K562 (cell line): ENCODE measurements around the gene HDAC9. TPM values are rescaled to one million over a fixed set of nuclear protein-coding genes. Genes with fewer than 3 reads are reported as not detected.

Experiments used
- ATAC-seq: fragments of 200-7000 bp; cut with Tn5 transposase; 3 replicates; pipeline ENCODE4 v1.9.1; 2020; ENCODE audit warnings: moderate library complexity
- BruUV-seq: library from RNA; stranded (reverse); fragments of 400-500 nt; replicated peaks from 2 replicates; lab custom pipeline; 2021; lab: Mats Ljungman, UMichigan
- CTCF ChIA-PET: fragments of 300-600 bp; formaldehyde crosslinking; extraction: SDS; loops from one replicate; lab custom pipeline; 2021; ENCODE audit warnings: low intra/inter-chr PET ratio; lab: Yijun Ruan, JAX
- POLR2A ChIA-PET: fragments of 300-600, 350-650 bp; sonication (Branson Sonifier 250); formaldehyde crosslinking; extraction: SDS; loops from one replicate; lab custom pipeline; 2021; ENCODE audit warnings: antibody characterized with exemption, inconsistent platforms; lab: Yijun Ruan, JAX
- DNase-seq, 4 experiments: peaks; one replicate each; pipeline versions ENCODE4 v3.0.0 to v3.0.0-alpha.2; 2011 to 2018; ENCODE audit warnings: low spot score in 3 of 4, mixed read lengths in 3 of 4; ENCODE audit errors: extremely low read depth in 1 of 4
- FAIRE-seq: peaks from 2 replicates; lab custom pipeline; 2011; peaks lifted over from hg19 to GRCh38; lab: Jason Lieb, UNC
- H2AFZ ChIP-seq: 2 replicates; pipeline ENCODE4 v1.6.0; 2011; ENCODE audit warnings: low read depth, low read length, control low read depth, inconsistent platforms
- H3K27ac ChIP-seq: fragments of 200-600 bp; 3 replicates; pipeline ENCODE4 v1.8.0; 2011; ENCODE audit warnings: low read depth, mild to moderate bottlenecking, control low read depth, inconsistent platforms, low read length, moderate library complexity, mixed read lengths; ENCODE audit errors: extremely low read depth
- H3K27me3 ChIP-seq, 2 experiments: fragments of 300-600 bp in 1 of 2; 2 replicates in 1 of 2; 3 replicates in 1 of 2; pipeline versions ENCODE4 v1.6.0 to v1.8.0; 2011; ENCODE audit warnings: inconsistent platforms in 2 of 2, low read length in 2 of 2, mild to moderate bottlenecking in 1 of 2, mixed read lengths in 1 of 2, moderate library complexity in 1 of 2; ENCODE audit not compliant: control insufficient read depth in 2 of 2, insufficient read depth in 2 of 2
- H3K36me3 ChIP-seq: fragments of 300-600 bp; 3 replicates; pipeline ENCODE4 v1.8.0; 2011; ENCODE audit warnings: mild to moderate bottlenecking, low read length, inconsistent platforms; ENCODE audit not compliant: control insufficient read depth, insufficient read depth
- H3K4me1 ChIP-seq, 2 experiments: fragments of 200-600 bp in 1 of 2; replicated peaks in 1 of 2; 2 replicates in 1 of 2; 3 replicates in 1 of 2; pipeline versions ENCODE4 v1.5.1 to v1.8.0; 2011; ENCODE audit warnings: inconsistent platforms in 2 of 2, low read length in 2 of 2, mild to moderate bottlenecking in 1 of 2, mixed read lengths in 1 of 2, moderate library complexity in 1 of 2; ENCODE audit not compliant: control insufficient read depth in 2 of 2, insufficient read depth in 2 of 2
- H3K4me2 ChIP-seq: 2 replicates; pipeline ENCODE4 v1.6.1; 2011; ENCODE audit warnings: low read length, control low read depth, inconsistent platforms, mixed read lengths; ENCODE audit not compliant: insufficient read depth
- H3K4me3 ChIP-seq: fragments of 200-600 bp; sonication (generic), shearing (Covaris generic); 2 replicates; pipeline ENCODE4 v1.5.1; 2016; ENCODE audit warnings: control low read depth, inconsistent platforms
- H3K79me2 ChIP-seq: fragments of 200-600 bp; 3 replicates; pipeline ENCODE4 v1.8.0; 2011; ENCODE audit warnings: low read length, inconsistent platforms; ENCODE audit not compliant: control insufficient read depth, insufficient read depth
- H3K9ac ChIP-seq, 2 experiments: 2 replicates each; pipeline versions ENCODE4 v1.6.0 to v1.6.1; 2011; ENCODE audit warnings: low read depth in 2 of 2, low read length in 2 of 2, control low read depth in 1 of 2, inconsistent platforms in 1 of 2, mild to moderate bottlenecking in 1 of 2, mixed read lengths in 1 of 2; ENCODE audit not compliant: insufficient read depth in 1 of 2
- H3K9me1 ChIP-seq: one replicate; pipeline ENCODE4 v1.6.0; 2011; ENCODE audit warnings: inconsistent platforms, mild to moderate bottlenecking, low read length, moderate library complexity; ENCODE audit not compliant: control insufficient read depth, insufficient read depth
- H3K9me3 ChIP-seq: replicated peaks from 2 replicates; pipeline ENCODE4 v1.5.1; 2011; ENCODE audit warnings: low read depth, low read length, inconsistent platforms; ENCODE audit not compliant: control insufficient read depth, insufficient read depth
- H4K20me1 ChIP-seq: replicated peaks from 2 replicates; pipeline ENCODE4 v1.6.1; 2011; ENCODE audit warnings: low read length, inconsistent platforms, mixed read lengths; ENCODE audit not compliant: control insufficient read depth, insufficient read depth
- CBX5 ChIP-seq: IDR thresholded peaks from 2 replicates; pipeline ENCODE4 v1.6.1; 2014; ENCODE audit warnings: low read depth, borderline replicate concordance
- ESRRB ChIP-seq: fragments of 250-450 bp; sonication (Bioruptor Pico); IDR thresholded peaks from 2 replicates; pipeline ENCODE4 v1.5.0; 2020; ENCODE audit warnings: mild to moderate bottlenecking, moderate library complexity, borderline replicate concordance
- FOXK1 ChIP-seq: sonication (generic); formaldehyde crosslinking; IDR thresholded peaks from 2 replicates; pipeline ENCODE4 v1.8.0; 2022; ENCODE audit warnings: missing genetic modification reagents, mild to moderate bottlenecking, borderline replicate concordance
- FOXP1 ChIP-seq: sonication (generic); formaldehyde crosslinking; IDR thresholded peaks from 2 replicates; pipeline ENCODE4 v1.8.0; 2022; ENCODE audit warnings: mild to moderate bottlenecking, missing genetic modification reagents
- NFXL1 ChIP-seq: fragments of 450-650 bp; formaldehyde crosslinking; IDR thresholded peaks from 2 replicates; pipeline ENCODE4 v1.4.0; 2021; ENCODE audit warnings: mild to moderate bottlenecking
- RCOR1 ChIP-seq, 2 experiments: IDR thresholded peaks; 2 replicates each; pipeline ENCODE4 v1.6.1; 2012; ENCODE audit warnings: low read depth in 2 of 2, low read length in 2 of 2, borderline replicate concordance in 1 of 2, improper control_type of control experiment in 1 of 2
- SLC30A9 ChIP-seq: fragments of 250-450 bp; sonication (Bioruptor Pico); IDR thresholded peaks from 2 replicates; pipeline ENCODE4 v1.8.0; 2022; ENCODE audit warnings: mild to moderate bottlenecking, moderate library complexity
- ZNF384 ChIP-seq: IDR thresholded peaks from 2 replicates; pipeline ENCODE4 v1.6.1; 2012; ENCODE audit warnings: low read depth, low read length, improper control_type of control experiment
- ZNF766 ChIP-seq: fragments of 200-800 bp; sonication (Bioruptor generic); conservative IDR thresholded peaks from 2 replicates; pipeline ENCODE4 v1.6.1; 2016; ENCODE audit warnings: missing genetic modification characterization, missing compliant biosample characterization
- WGBS: fragments of 100-300 bp; shearing (Covaris generic); methylation state at CpG from one replicate; pipeline ENCODE4 v1.1.6; 2016; ENCODE audit warnings: low coverage, mixed read lengths; ENCODE audit not compliant: insufficient coverage; ENCODE audit errors: missing lambda C conversion rate; 5-methylcytosine and 5-hydroxymethylcytosine counted together
- in situ Hi-C: fragments of 300-500 bp; cut with MboI; formaldehyde crosslinking; loops from 4 replicates; pipeline ENCODE4 v1.15.0; 2018; ENCODE audit warnings: inconsistent platforms, mixed read lengths
- intact Hi-C: fragments of 100-400 bp; cut with micrococcal nuclease; formaldehyde crosslinking; loops from 2 replicates; pipeline ENCODE4 v1.14.2; 2022
- polyA plus RNA-seq, 8 experiments: library from polyadenylated mRNA; depleted of rRNA in 4 of 8; stranded (reverse) in 5 of 8; unstranded in 3 of 8; fragments of >200 nt; fragmentation: Nextera tagmentation in 2 of 8; fragmentation: Illumina TruSeq in 1 of 8; extraction: Ambion mirVana in 2 of 8; extraction: Trizol in 1 of 8; gene quantifications; 2 replicates each; pipeline versions ENCODE4 v1.2.1 to v1.2.3, GENCODE V29; 2011 to 2014; ENCODE audit warnings: inconsistent platforms in 1 of 8, missing spikeins in 1 of 8
- total RNA-seq, 7 experiments: library from RNA; depleted of rRNA in 6 of 7; stranded (reverse); fragments of >200 nt in 6 of 7; fragmentation: Illumina TruSeq in 2 of 7; extraction: Trizol in 2 of 7; gene quantifications; 2 replicates each; pipeline versions ENCODE4 v1.2.1 to v1.2.3, GENCODE V29; 2011 to 2021; ENCODE audit warnings: low replicate concordance in 1 of 7
- TF ChIP-seq, protein P1 (sequence below): fragments of 250-450 bp; sonication (Bioruptor Pico); IDR thresholded peaks from 2 replicates; pipeline ENCODE4 v1.4.0; 2020
- TF ChIP-seq, protein P2 (sequence below), 3 experiments: IDR thresholded peaks in 2 of 3; conservative IDR thresholded peaks in 1 of 3; 2 replicates each; pipeline ENCODE4 v1.5.1; 2011 to 2012; ENCODE audit warnings: low read length in 3 of 3, mild to moderate bottlenecking in 3 of 3, control low read depth in 2 of 3, improper control_type of control experiment in 1 of 3, inconsistent platforms in 1 of 3, low read depth in 1 of 3, mixed read lengths in 1 of 3, moderate library complexity in 1 of 3; ENCODE audit not compliant: insufficient read depth in 2 of 3
- TF ChIP-seq, protein P3 (sequence below): fragments of 450-650 bp; IDR thresholded peaks from 2 replicates; pipeline ENCODE4 v1.6.1; 2016; ENCODE audit warnings: antibody characterized with exemption
- TF ChIP-seq, protein P4 (sequence below): fragments of 250-450 bp; sonication (Bioruptor Pico); IDR thresholded peaks from 2 replicates; pipeline ENCODE4 v1.5.0; 2021; ENCODE audit warnings: mild to moderate bottlenecking, borderline replicate concordance

HDAC9 gene
- total and polyA plus RNA-seq, 9 of the 15 experiments (the other 6 are each of a cell fraction or from before 2014, with no cell fraction given): 0.08 to 0.91 (median 0.33) TPM

DNA sequence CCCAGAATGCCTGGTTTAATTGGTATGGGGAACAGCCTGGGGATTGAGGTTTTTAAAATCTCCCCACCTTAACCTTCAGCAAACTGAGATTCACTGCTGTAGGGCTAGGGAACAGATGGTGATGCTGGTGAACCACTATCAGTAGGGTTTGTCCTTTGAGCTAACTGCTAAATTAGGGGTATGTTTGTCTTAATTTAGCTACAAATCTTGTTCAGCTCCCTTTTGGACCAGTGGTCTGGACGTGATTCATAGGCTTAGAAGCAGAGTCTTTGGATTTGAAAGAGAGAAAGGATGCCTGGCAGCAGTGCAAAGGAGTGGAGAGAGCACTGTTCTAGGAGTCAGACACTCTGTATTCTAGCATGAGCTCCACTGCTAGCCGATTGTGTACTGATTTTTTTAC, 2.8 kb downstream of the HDAC9 start:
- BruUV-seq: no TSS peak
- H3K4me3 ChIP-seq: no peak overlapping the region
- H2AFZ ChIP-seq: no peak overlapping the region
- no peaks in the 10 kb centered on the region for H4K20me1 ChIP-seq
- no peak overlapping the region for H3K9ac ChIP-seq
- no peaks in the 10 kb centered on the region for H3K36me3 ChIP-seq
- H3K27me3 ChIP-seq: no peaks in the 10 kb centered on the region
- no peaks in the 10 kb centered on the region for H3K4me1 ChIP-seq
- WGBS: 6% methylated on average over 2 of the region's 2 CpGs
- in situ Hi-C loops (no loop called here), intact Hi-C loops (no loop called here)
- no peaks in the 10 kb centered on the region for H3K9me1 ChIP-seq
- CTCF ChIA-PET: no interaction called here
- no peak overlapping the region for H3K27ac ChIP-seq
- DNase-seq (no peak), FAIRE-seq (no peak), ATAC-seq (no peak)
- POLR2A ChIA-PET: no interaction called here
- no peaks in the 10 kb centered on the region for H3K79me2 ChIP-seq
- TF ChIP-seq, protein P1, sequence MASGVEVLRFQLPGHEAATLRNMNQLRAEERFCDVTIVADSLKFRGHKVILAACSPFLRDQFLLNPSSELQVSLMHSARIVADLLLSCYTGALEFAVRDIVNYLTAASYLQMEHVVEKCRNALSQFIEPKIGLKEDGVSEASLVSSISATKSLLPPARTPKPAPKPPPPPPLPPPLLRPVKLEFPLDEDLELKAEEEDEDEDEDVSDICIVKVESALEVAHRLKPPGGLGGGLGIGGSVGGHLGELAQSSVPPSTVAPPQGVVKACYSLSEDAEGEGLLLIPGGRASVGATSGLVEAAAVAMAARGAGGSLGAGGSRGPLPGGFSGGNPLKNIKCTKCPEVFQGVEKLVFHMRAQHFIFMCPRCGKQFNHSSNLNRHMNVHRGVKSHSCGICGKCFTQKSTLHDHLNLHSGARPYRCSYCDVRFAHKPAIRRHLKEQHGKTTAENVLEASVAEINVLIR (CRISPR knock-in tag): no peak
- TF ChIP-seq ZNF766 (CRISPR knock-in tag): no peak
- no peak for TF ChIP-seq NFXL1 (CRISPR knock-in tag)
- TF ChIP-seq, protein P2, sequence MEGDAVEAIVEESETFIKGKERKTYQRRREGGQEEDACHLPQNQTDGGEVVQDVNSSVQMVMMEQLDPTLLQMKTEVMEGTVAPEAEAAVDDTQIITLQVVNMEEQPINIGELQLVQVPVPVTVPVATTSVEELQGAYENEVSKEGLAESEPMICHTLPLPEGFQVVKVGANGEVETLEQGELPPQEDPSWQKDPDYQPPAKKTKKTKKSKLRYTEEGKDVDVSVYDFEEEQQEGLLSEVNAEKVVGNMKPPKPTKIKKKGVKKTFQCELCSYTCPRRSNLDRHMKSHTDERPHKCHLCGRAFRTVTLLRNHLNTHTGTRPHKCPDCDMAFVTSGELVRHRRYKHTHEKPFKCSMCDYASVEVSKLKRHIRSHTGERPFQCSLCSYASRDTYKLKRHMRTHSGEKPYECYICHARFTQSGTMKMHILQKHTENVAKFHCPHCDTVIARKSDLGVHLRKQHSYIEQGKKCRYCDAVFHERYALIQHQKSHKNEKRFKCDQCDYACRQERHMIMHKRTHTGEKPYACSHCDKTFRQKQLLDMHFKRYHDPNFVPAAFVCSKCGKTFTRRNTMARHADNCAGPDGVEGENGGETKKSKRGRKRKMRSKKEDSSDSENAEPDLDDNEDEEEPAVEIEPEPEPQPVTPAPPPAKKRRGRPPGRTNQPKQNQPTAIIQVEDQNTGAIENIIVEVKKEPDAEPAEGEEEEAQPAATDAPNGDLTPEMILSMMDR (IDR thresholded peaks at IDR 0.05 in 2 of 3, conservative IDR thresholded peaks at IDR 0.05 in 1 of 3; ENCODE audit: insufficient read depth in 2 of 3, low read depth in 1 of 3, low read length in 3 of 3): no peak
- TF ChIP-seq, protein P3, sequence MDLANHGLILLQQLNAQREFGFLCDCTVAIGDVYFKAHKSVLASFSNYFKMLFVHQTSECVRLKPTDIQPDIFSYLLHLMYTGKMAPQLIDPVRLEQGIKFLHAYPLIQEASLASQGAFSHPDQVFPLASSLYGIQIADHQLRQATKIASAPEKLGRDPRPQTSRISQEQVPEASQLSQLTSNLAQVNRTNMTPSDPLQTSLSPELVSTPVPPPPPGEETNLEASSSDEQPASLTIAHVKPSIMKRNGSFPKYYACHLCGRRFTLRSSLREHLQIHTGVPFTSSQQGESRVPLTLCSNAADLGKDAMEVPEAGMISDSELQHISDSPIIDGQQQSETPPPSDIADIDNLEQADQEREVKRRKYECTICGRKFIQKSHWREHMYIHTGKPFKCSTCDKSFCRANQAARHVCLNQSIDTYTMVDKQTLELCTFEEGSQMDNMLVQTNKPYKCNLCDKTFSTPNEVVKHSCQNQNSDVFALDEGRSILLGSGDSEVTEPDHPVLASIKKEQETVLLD: no peak
- TF ChIP-seq FOXP1 (CRISPR knock-in tag): no peak
- TF ChIP-seq RCOR1 (IDR thresholded peaks at IDR 0.05; ENCODE audit: borderline replicate concordance in 1 of 2, low read depth in 2 of 2, low read length in 2 of 2): no peak
- TF ChIP-seq CBX5: no peak
- TF ChIP-seq SLC30A9 (CRISPR knock-in tag): no peak
- no peak for TF ChIP-seq ZNF384
- TF ChIP-seq, protein P4, sequence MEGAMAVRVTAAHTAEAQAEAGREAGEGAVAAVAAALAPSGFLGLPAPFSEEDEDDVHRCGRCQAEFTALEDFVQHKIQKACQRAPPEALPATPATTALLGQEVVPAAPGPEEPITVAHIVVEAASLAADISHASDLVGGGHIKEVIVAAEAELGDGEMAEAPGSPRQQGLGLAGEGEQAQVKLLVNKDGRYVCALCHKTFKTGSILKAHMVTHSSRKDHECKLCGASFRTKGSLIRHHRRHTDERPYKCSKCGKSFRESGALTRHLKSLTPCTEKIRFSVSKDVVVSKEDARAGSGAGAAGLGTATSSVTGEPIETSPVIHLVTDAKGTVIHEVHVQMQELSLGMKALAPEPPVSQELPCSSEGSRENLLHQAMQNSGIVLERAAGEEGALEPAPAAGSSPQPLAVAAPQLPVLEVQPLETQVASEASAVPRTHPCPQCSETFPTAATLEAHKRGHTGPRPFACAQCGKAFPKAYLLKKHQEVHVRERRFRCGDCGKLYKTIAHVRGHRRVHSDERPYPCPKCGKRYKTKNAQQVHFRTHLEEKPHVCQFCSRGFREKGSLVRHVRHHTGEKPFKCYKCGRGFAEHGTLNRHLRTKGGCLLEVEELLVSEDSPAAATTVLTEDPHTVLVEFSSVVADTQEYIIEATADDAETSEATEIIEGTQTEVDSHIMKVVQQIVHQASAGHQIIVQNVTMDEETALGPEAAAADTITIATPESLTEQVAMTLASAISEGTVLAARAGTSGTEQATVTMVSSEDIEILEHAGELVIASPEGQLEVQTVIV: no peak
- TF ChIP-seq FOXK1: no peak
- TF ChIP-seq ESRRB (CRISPR knock-in tag): no peak
- no peak overlapping the region for H3K4me2 ChIP-seq
- no peaks in the 10 kb centered on the region for H3K9me3 ChIP-seq
